Loucy (cell line): ENCODE measurements around the gene PHACTR3.
A peak's percentile ranks its signal among the peaks of the same experiment; 100 is the strongest.

Source experiments
- H2AFZ ChIP-seq: fragments of 200-600 bp; sonication (generic); 2 replicates; pipeline ENCODE4 v1.6.0; 2016; ENCODE audit warnings: antibody characterized with exemption, mild to moderate bottlenecking, low read length, moderate library complexity
- H3F3A ChIP-seq: fragments of 200-600 bp; 2 replicates; pipeline ENCODE4 v1.6.0; 2016; ENCODE audit warnings: antibody characterized with exemption, low read depth, mild to moderate bottlenecking
- H3K27me3 ChIP-seq: fragments of 200-600 bp; sonication (generic); 2 replicates; pipeline ENCODE4 v1.6.1; 2014; ENCODE audit warnings: low read length, mild to moderate bottlenecking; ENCODE audit not compliant: insufficient read depth, poor library complexity, severe bottlenecking
- H3K36me3 ChIP-seq: fragments of 200-600 bp; sonication (generic); 2 replicates; pipeline ENCODE4 v1.6.1; 2016; ENCODE audit warnings: low read length; ENCODE audit not compliant: insufficient read depth
- H3K4me1 ChIP-seq: fragments of 200-600 bp; sonication (generic); 2 replicates; pipeline ENCODE4 v1.5.1; 2014; ENCODE audit warnings: low read length, mild to moderate bottlenecking; ENCODE audit not compliant: insufficient read depth, poor library complexity, severe bottlenecking
- H3K4me2 ChIP-seq: fragments of 200-600 bp; sonication (generic); 2 replicates; pipeline ENCODE4 v1.6.0; 2014; ENCODE audit warnings: antibody characterized with exemption, low read length, low read depth, mild to moderate bottlenecking; ENCODE audit not compliant: poor library complexity, severe bottlenecking
- H3K4me3 ChIP-seq: fragments of 200-600 bp; sonication (generic); 2 replicates; pipeline ENCODE4 v1.5.1; 2014; ENCODE audit warnings: low read length, mild to moderate bottlenecking, mixed read lengths; ENCODE audit not compliant: poor library complexity, severe bottlenecking
- H3K79me2 ChIP-seq: fragments of 200-600 bp; sonication (generic); 2 replicates; pipeline ENCODE4 v1.6.1; 2014; ENCODE audit warnings: low read length; ENCODE audit not compliant: insufficient read depth
- H3K9ac ChIP-seq: fragments of 200-600 bp; sonication (generic); 2 replicates; pipeline ENCODE4 v1.6.0; 2014; ENCODE audit warnings: mild to moderate bottlenecking, low read depth, low read length, moderate library complexity; ENCODE audit not compliant: poor library complexity, severe bottlenecking
- H3K9me2 ChIP-seq: fragments of 200-600 bp; sonication (generic); replicated peaks from 2 replicates; pipeline ENCODE4 v1.6.1; 2016; ENCODE audit warnings: low read depth, low read length, mixed read lengths
- H3K9me3 ChIP-seq: fragments of 200-600 bp; sonication (generic); 2 replicates; pipeline ENCODE4 v1.6.1; 2014; ENCODE audit warnings: mild to moderate bottlenecking, antibody characterized with exemption, low read length, low read depth; ENCODE audit not compliant: insufficient read depth
- H4K20me1 ChIP-seq: fragments of 200-600 bp; sonication (generic); 2 replicates; pipeline ENCODE4 v1.6.0; 2014; ENCODE audit warnings: antibody characterized with exemption, low read length, mild to moderate bottlenecking; ENCODE audit not compliant: insufficient read depth, poor library complexity, severe bottlenecking
- EZH2phosphoT487 ChIP-seq: fragments of 200-600 bp; IDR thresholded peaks from 2 replicates; pipeline ENCODE4 v1.6.1; 2018; ENCODE audit warnings: antibody characterized with exemption, mild to moderate bottlenecking, moderate library complexity, borderline replicate concordance
- TF ChIP-seq, protein P1 (sequence below): fragments of 200-600 bp; sonication (generic); conservative IDR thresholded peaks from 2 replicates; pipeline ENCODE4 v1.5.1; 2014; ENCODE audit warnings: mild to moderate bottlenecking, antibody characterized with exemption, low read length

Gene PHACTR3

DNA sequence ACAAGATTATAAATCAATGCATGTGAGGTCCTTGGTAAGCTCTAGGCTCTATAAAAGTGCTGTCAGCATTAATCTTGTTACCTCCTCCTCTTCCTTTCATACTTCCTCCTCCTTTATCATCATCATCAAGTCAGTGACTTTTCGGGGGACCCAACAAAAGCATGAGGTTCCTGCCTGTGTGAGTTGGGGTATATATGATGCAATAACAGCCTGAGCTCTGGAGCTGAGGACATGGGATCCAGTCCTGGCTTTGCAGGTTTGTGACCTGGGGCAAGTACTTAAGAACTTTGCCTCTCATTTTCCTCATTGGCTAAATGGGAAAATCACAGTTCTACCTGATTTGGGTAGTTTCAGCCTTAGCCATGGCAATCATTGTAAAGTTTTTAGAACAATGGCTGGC is 7.1 kb upstream of the PHACTR3 start:
- Histone ChIP-seq H3K9ac (peak overlapping the region; percentile 64), H3K27me3 (no peaks in the 10 kb centered on the region), H3K4me2 (peak overlapping the region; percentile 53), H3K9me3 (no peaks in the 10 kb centered on the region), H2AFZ (no peak overlapping the region), H3K79me2 (peaks cover 92% of the 10 kb centered on the region), H3K36me3 (no peaks in the 10 kb centered on the region), H3K9me2 (no peaks in the 10 kb centered on the region), H3K4me3 (peak overlapping the region; percentile 9), H3K4me1 (peaks cover 85% of the 10 kb centered on the region), H4K20me1 (no peaks in the 10 kb centered on the region), H3F3A (0 out of 2 replicates have a peak, but pooled peaks cover 9% of the 10 kb centered on the region)
- no peak for TF ChIP-seq EZH2phosphoT487
- TF ChIP-seq, protein P1, sequence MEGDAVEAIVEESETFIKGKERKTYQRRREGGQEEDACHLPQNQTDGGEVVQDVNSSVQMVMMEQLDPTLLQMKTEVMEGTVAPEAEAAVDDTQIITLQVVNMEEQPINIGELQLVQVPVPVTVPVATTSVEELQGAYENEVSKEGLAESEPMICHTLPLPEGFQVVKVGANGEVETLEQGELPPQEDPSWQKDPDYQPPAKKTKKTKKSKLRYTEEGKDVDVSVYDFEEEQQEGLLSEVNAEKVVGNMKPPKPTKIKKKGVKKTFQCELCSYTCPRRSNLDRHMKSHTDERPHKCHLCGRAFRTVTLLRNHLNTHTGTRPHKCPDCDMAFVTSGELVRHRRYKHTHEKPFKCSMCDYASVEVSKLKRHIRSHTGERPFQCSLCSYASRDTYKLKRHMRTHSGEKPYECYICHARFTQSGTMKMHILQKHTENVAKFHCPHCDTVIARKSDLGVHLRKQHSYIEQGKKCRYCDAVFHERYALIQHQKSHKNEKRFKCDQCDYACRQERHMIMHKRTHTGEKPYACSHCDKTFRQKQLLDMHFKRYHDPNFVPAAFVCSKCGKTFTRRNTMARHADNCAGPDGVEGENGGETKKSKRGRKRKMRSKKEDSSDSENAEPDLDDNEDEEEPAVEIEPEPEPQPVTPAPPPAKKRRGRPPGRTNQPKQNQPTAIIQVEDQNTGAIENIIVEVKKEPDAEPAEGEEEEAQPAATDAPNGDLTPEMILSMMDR = no peak

DNA sequence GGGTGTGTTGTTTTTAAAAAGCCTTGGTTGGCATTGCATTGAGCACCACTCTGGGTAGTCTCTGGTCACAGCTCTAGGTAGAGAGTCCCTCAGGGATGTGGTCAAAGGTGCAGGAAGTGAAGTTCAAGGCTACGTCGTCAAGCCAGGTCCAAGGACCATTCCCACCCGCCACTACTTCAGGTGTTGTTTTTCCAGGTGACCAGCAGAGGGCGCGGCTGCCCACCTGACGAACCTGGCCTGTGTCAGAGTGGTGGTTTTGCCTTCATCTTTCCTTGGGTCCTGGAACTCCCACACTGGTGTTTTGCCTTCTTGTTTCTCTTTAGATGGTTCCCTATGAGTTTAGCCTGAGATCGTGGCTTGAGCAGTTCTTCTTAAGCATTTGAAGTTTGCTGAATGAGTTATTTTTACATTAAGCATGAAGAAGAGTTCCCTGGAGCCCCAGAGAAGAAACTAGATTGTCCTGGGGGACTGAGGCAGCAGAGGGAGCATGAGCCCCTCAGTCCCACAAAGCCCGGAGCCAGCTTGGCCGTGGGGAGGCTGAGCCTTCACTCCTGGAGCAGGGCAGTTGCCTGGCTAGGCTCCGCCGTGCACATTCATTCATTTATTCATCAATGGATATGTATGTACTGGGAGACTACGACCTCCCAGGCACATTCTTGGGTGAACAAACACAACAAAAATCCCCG is 5.6 kb upstream of the PHACTR3 start:
- H3K4me3 ChIP-seq = peak overlapping the region; percentile 15
- peaks cover 71% of the 10 kb centered on the region for H3K4me1 ChIP-seq
- H3K4me2 ChIP-seq = peak overlapping the region; percentile 53
- TF ChIP-seq, protein P1 = peak; percentile 94
- TF ChIP-seq EZH2phosphoT487 = no peak
- 0 out of 2 replicates have a peak, but pooled peaks cover 7% of the 10 kb centered on the region for H3F3A ChIP-seq
- no peak overlapping the region for H2AFZ ChIP-seq
- H3K79me2 ChIP-seq = peaks cover 91% of the 10 kb centered on the region
- no peaks in the 10 kb centered on the region for H3K27me3 ChIP-seq
- H3K36me3 ChIP-seq = no peaks in the 10 kb centered on the region
- no peaks in the 10 kb centered on the region for H3K9me3 ChIP-seq
- no peaks in the 10 kb centered on the region for H3K9me2 ChIP-seq
- H3K9ac ChIP-seq = peak overlapping the region; percentile 64
- peaks cover 3% of the 10 kb centered on the region for H4K20me1 ChIP-seq

DNA sequence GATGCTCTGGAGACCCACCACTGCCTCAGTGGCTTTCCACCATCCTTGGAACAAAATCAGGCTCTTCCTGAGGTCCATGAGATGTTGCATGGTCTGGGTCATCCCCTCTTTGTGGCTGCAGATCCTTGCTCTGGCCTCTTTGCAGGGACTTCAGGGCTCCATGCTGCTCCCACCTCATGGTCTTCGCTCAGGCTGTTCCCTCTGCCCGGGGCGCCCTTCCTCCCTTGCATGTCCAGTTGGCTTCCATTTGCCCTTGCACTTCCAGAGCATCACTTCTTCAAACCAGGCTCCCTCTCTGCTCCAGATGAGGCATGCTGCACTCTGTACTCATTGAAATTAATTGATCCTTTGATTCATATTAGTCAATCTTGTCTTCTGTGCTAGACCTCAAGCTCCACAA is 4.4 kb upstream of the PHACTR3 start:
- H3K4me1 ChIP-seq = peaks cover 59% of the 10 kb centered on the region
- no peak for TF ChIP-seq EZH2phosphoT487
- TF ChIP-seq, protein P1 = no peak
- no peak overlapping the region for H2AFZ ChIP-seq
- 0 out of 2 replicates have a peak, but pooled peaks cover 3% of the 10 kb centered on the region for H3F3A ChIP-seq
- H3K4me3 ChIP-seq = no peak overlapping the region
- no peak overlapping the region for H3K9ac ChIP-seq
- peaks cover 89% of the 10 kb centered on the region for H3K79me2 ChIP-seq
- no peaks in the 10 kb centered on the region for H3K36me3 ChIP-seq
- H3K4me2 ChIP-seq = peak overlapping the region; percentile 4
- H3K9me3 ChIP-seq = no peaks in the 10 kb centered on the region
- no peaks in the 10 kb centered on the region for H3K27me3 ChIP-seq
- H3K9me2 ChIP-seq = no peaks in the 10 kb centered on the region
- peaks cover 3% of the 10 kb centered on the region for H4K20me1 ChIP-seq
